ENCODE results near the gene DYNC2H1.
"Not testable (repeated sequence)": the region's sequence is repeated elsewhere in the genome, so short reads cannot be mapped to it uniquely, and the experiment has no call there.

Gene DYNC2H1

GRCh38 chr11:103374227-103374626 lies 265.0 kb downstream of the DYNC2H1 start:
- DNase-seq: not testable (repeated sequence)

- no peak for DNase-seq
Observed at GRCh38 chr11:103378931-103379330, 269.7 kb downstream of the DYNC2H1 start.

GRCh38 chr11:103380031-103380430 lies 270.8 kb downstream of the DYNC2H1 start:
- DNase-seq: no peak

- DNase-seq: no peak
Observed at GRCh38 chr11:103384652-103385051, 275.4 kb downstream of the DYNC2H1 start.

- DNase-seq: no peak
Observed at GRCh38 chr11:103395612-103396011, 286.4 kb downstream of the DYNC2H1 start.

- no peak for DNase-seq
Observed at GRCh38 chr11:103396237-103396636, 287.0 kb downstream of the DYNC2H1 start.

- DNase-seq: no peak
Observed at GRCh38 chr11:103397369-103397768, 288.1 kb downstream of the DYNC2H1 start.

GRCh38 chr11:103398829-103399228 lies 289.6 kb downstream of the DYNC2H1 start:
- DNase-seq: no peak

- no peak for DNase-seq
Observed at GRCh38 chr11:103406357-103406756, 297.1 kb downstream of the DYNC2H1 start.

- no peak for DNase-seq
Observed at GRCh38 chr11:103407641-103408040, 298.4 kb downstream of the DYNC2H1 start.

- no peak for DNase-seq
Observed at GRCh38 chr11:103413266-103413888, 304.2 kb downstream of the DYNC2H1 start.

- no peak for DNase-seq
Observed at GRCh38 chr11:103418014-103418413, 308.8 kb downstream of the DYNC2H1 start.

- no peak for DNase-seq
Observed at GRCh38 chr11:103420593-103420992, 311.4 kb downstream of the DYNC2H1 start.

GRCh38 chr11:103433386-103434072 lies 324.3 kb downstream of the DYNC2H1 start:
- no peak for DNase-seq

- no peak for DNase-seq
Observed at GRCh38 chr11:103434073-103434411, 324.8 kb downstream of the DYNC2H1 start.

- DNase-seq: no peak
Observed at GRCh38 chr11:103436131-103436770, 327.0 kb downstream of the DYNC2H1 start.

- no peak for DNase-seq
Observed at GRCh38 chr11:103441021-103441420, 331.8 kb downstream of the DYNC2H1 start.

- no peak for DNase-seq
Observed at GRCh38 chr11:103448966-103449365, 339.7 kb downstream of the DYNC2H1 start.

- DNase-seq: no peak
Observed at GRCh38 chr11:103450241-103450640, 341.0 kb downstream of the DYNC2H1 start.

- DNase-seq: no peak
Observed at GRCh38 chr11:103453126-103453525, 343.9 kb downstream of the DYNC2H1 start.

- no peak for DNase-seq
Observed at GRCh38 chr11:103453915-103454709, 344.9 kb downstream of the DYNC2H1 start.

GRCh38 chr11:103464420-103464819 lies 355.2 kb downstream of the DYNC2H1 start:
- DNase-seq: no peak

GRCh38 chr11:103465555-103466140 lies 356.4 kb downstream of the DYNC2H1 start:
- DNase-seq: no peak

All from NCI-H1694 (cell line).